HG03521 (cell line): ENCODE measurements around the gene RNPS1.

Source experiments
- ATAC-seq: cut with Tn5 transposase; IDR thresholded peaks from one replicate; pipeline ENCODE4 v1.9.1; 2021; ENCODE audit warnings: mild to moderate bottlenecking, moderate library complexity; ENCODE audit not compliant: unreplicated experiment

Gene RNPS1

GRCh38 chr16:2236337-2237101, 31.4 kb downstream of the RNPS1 start, which contains the start of gene DNASE1L2:
TSS of gene DNASE1L2 (plus strand) at chr16:2236444. CDS start at chr16:2236817, 373 bp downstream.
- ATAC-seq: no peak

- ATAC-seq: no peak
Observed at GRCh38 chr16:2235695-2236336, 32.1 kb downstream of the RNPS1 start.

- no peak for ATAC-seq
Observed at GRCh38 chr16:2235234-2235651, 32.7 kb downstream of the RNPS1 start.

- ATAC-seq: no peak
Observed at GRCh38 chr16:2234813-2235170, 33.1 kb downstream of the RNPS1 start.

- no peak for ATAC-seq
Observed at GRCh38 chr16:2233872-2234812, 33.8 kb downstream of the RNPS1 start.

GRCh38 chr16:2233046-2233775, 34.7 kb downstream of the RNPS1 start:
- no peak for ATAC-seq

- ATAC-seq: no peak
Observed at GRCh38 chr16:2232094-2232990, 35.6 kb downstream of the RNPS1 start.

- ATAC-seq: no peak
Observed at GRCh38 chr16:2231016-2231931, 36.7 kb downstream of the RNPS1 start.

- ATAC-seq: no peak
Observed at GRCh38 chr16:2230376-2230775, 37.5 kb downstream of the RNPS1 start.

GRCh38 chr16:2229632-2230250, 38.2 kb downstream of the RNPS1 start:
- ATAC-seq: no peak

- ATAC-seq: no peak
Observed at GRCh38 chr16:2229091-2229490, 38.8 kb downstream of the RNPS1 start.

GRCh38 chr16:2228161-2228824, 39.6 kb downstream of the RNPS1 start:
- ATAC-seq: no peak

DNA sequence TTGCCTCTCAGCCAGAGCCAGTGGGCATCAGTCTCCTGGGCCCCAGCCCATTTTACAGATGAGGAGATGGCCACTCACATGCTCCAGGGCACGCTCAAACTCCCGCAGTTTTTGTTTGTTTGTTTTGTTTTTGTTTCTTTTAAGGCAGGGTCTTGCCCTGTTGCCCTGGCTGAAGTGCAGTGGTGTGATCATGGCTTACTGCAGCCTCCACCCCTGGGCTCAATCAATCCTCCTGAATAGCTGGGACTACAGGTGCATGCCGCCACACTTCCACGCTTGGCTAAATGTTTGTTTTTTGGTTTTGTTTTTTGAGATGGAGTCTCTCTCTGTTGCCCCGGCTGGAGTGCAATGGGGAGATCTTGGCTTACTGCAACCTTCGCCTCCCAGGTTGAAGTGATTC, 41.0 kb downstream of the RNPS1 start:
- no peak for ATAC-seq

GRCh38 chr16:2226245-2226793, 41.6 kb downstream of the RNPS1 start:
- ATAC-seq: no peak

DNA sequence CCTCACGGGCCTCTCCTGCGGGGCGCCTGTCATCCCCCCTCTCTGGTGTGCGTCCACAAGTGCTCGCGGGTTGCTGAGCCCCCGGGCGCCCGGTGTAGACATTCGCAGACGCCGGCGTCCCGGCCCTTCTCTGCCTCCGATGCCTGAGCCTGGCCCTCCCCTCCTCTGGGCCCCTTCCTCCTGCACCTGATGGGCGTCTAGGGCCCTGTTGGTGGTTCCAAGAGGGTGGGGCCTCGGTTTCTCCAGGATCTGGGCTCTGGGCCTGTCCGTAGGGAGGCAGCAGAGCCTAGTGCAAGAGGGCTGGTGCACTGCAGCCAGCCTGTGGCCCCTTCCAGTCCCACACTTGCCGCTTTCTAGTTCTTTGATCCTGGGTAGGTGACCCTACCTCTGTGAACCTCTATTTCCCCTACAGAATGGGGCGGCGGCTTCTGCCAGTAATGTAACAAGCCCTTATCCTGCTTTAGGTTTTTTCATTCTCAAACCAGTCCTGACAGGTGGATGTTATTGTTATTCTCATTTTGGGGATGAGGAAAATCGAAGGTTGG, 43.9 kb downstream of the RNPS1 start:
- peak; percentile 10 for ATAC-seq

- peak; percentile 94 for ATAC-seq
Observed at GRCh38 chr16:2223221-2223941, 44.5 kb downstream of the RNPS1 start, which contains the start of gene E4F1. TSS of gene E4F1 (plus strand) at chr16:2223591. CDS start at chr16:2223614, 23 bp downstream.
